H1 (cell line): ENCODE measurements around the gene MPPED1. TPM values are rescaled to one million over a fixed set of nuclear protein-coding genes. Genes with fewer than 3 reads are reported as not detected.

ENCODE experiments used
- CTCF ChIA-PET: fragments of 300-600 bp; sonication (Branson Sonifier 250); formaldehyde crosslinking; loops from one replicate; lab custom pipeline; 2021; ENCODE audit not compliant: partially characterized antibody; lab: Charles Lee
- POLR2A ChIA-PET: fragments of 300-600 bp; sonication (Branson Sonifier 250); formaldehyde crosslinking; loops from one replicate; lab custom pipeline; 2021; ENCODE audit warnings: inconsistent platforms; ENCODE audit not compliant: partially characterized antibody; lab: Charles Lee
- DNase-seq, 2 experiments: peaks; one replicate each; pipeline versions ENCODE4 v3.0.0 to v3.0.0-alpha.2; 2010 to 2022; ENCODE audit warnings: low spot score in 2 of 2, low read depth in 1 of 2, mixed read lengths in 1 of 2
- FAIRE-seq: peaks from 2 replicates; lab custom pipeline; 2011; peaks lifted over from hg19 to GRCh38; lab: Jason Lieb, UNC
- H2AFZ ChIP-seq: 2 replicates; pipeline ENCODE4 v1.8.1; 2012; ENCODE audit warnings: low read length, inconsistent platforms
- H2AK5ac ChIP-seq: 2 replicates; pipeline ENCODE4 v1.6.1; 2013; ENCODE audit warnings: low read depth, low read length
- H2BK120ac ChIP-seq: replicated peaks from 2 replicates; pipeline ENCODE3; 2013; ENCODE audit warnings: low read depth, low read length, inconsistent platforms
- H2BK12ac ChIP-seq: 2 replicates; pipeline ENCODE4 v1.6.1; 2013; ENCODE audit warnings: low read depth, low read length
- H2BK15ac ChIP-seq: 2 replicates; pipeline ENCODE4 v1.6.1; 2013; ENCODE audit warnings: low read length
- H2BK20ac ChIP-seq: 2 replicates; pipeline ENCODE4 v1.6.1; 2013; ENCODE audit warnings: low read length
- H2BK5ac ChIP-seq: 2 replicates; pipeline ENCODE4 v1.6.1; 2013; ENCODE audit warnings: low read depth, low read length
- H3K14ac ChIP-seq: 2 replicates; pipeline ENCODE4 v1.6.1; 2013; ENCODE audit warnings: inconsistent platforms; ENCODE audit not compliant: insufficient read length
- H3K18ac ChIP-seq: 2 replicates; pipeline ENCODE4 v1.6.1; 2013; ENCODE audit warnings: low read length; ENCODE audit errors: extremely low read depth
- H3K23ac ChIP-seq: 2 replicates; pipeline ENCODE4 v1.6.1; 2013; ENCODE audit warnings: inconsistent platforms; ENCODE audit not compliant: insufficient read length
- H3K23me2 ChIP-seq: 2 replicates; pipeline ENCODE4 v1.6.1; 2013; ENCODE audit warnings: low read depth, low read length
- H3K27ac ChIP-seq: 2 replicates; pipeline ENCODE4 v1.6.1; 2011; ENCODE audit warnings: low read depth, low read length, inconsistent platforms
- H3K27me3 ChIP-seq, 4 experiments: replicated peaks in 1 of 4; 1 replicate in 1 of 4; 2 replicates in 3 of 4; pipeline versions ENCODE4 v1.6.1 to v1.8.1; 2011 to 2013; ENCODE audit warnings: low read length in 3 of 4, mild to moderate bottlenecking in 3 of 4, inconsistent platforms in 2 of 4, mixed read lengths in 2 of 4, moderate library complexity in 1 of 4; ENCODE audit not compliant: control insufficient read depth in 3 of 4, insufficient read depth in 3 of 4; ENCODE audit errors: extremely low read depth in 1 of 4
- H3K36me3 ChIP-seq, 4 experiments: 2 replicates each; pipeline versions ENCODE4 v1.6.1 to v1.8.1; 2011 to 2013; ENCODE audit warnings: mild to moderate bottlenecking in 4 of 4, low read length in 3 of 4, moderate library complexity in 2 of 4, control low read depth in 1 of 4, inconsistent platforms in 1 of 4; ENCODE audit not compliant: insufficient read depth in 4 of 4, control insufficient read depth in 2 of 4
- H3K4ac ChIP-seq: replicated peaks from 2 replicates; pipeline ENCODE3; 2013; ENCODE audit warnings: low read length, low read depth, mixed read lengths, inconsistent platforms; ENCODE audit not compliant: insufficient read length
- H3K4me1 ChIP-seq, 4 experiments: replicated peaks in 1 of 4; 1 replicate in 1 of 4; 2 replicates in 3 of 4; pipeline versions ENCODE4 v1.6.1 to v1.8.1; 2011 to 2013; ENCODE audit warnings: low read length in 3 of 4, inconsistent platforms in 2 of 4, mixed read lengths in 1 of 4; ENCODE audit not compliant: insufficient read depth in 4 of 4, control insufficient read depth in 3 of 4
- H3K4me2 ChIP-seq, 2 experiments: 2 replicates each; pipeline versions ENCODE4 v1.6.1 to v1.8.1; 2011 to 2013; ENCODE audit warnings: low read depth in 2 of 2, low read length in 2 of 2, control low read depth in 1 of 2, inconsistent platforms in 1 of 2, mild to moderate bottlenecking in 1 of 2; ENCODE audit not compliant: insufficient read depth in 1 of 2
- H3K4me3 ChIP-seq, 4 experiments: fragments of 200-600, 300-600 bp in 1 of 4; sonication (generic), shearing (Covaris generic), sonication (Bioruptor Twin) in 1 of 4; 2 replicates each; pipeline versions ENCODE4 v1.5.1 to v1.8.1; 2011 to 2016; ENCODE audit warnings: low read length in 4 of 4, low read depth in 3 of 4, control low read depth in 2 of 4, inconsistent platforms in 2 of 4, mild to moderate bottlenecking in 2 of 4, mixed read lengths in 1 of 4, moderate library complexity in 1 of 4; ENCODE audit not compliant: insufficient read depth in 2 of 4; ENCODE audit errors: extremely low read depth in 1 of 4
- H3K56ac ChIP-seq: replicated peaks from 2 replicates; pipeline ENCODE3; 2013; ENCODE audit warnings: low read depth, mild to moderate bottlenecking, mixed read lengths, low read length, inconsistent platforms; ENCODE audit not compliant: insufficient read length
- H3K79me1 ChIP-seq: 2 replicates; pipeline ENCODE4 v1.6.1; 2013; ENCODE audit warnings: low read depth, low read length, control low read depth
- H3K79me2 ChIP-seq, 2 experiments: 2 replicates each; pipeline versions ENCODE4 v1.6.1 to v1.8.1; 2012 to 2013; ENCODE audit warnings: low read length in 2 of 2, mild to moderate bottlenecking in 2 of 2, inconsistent platforms in 1 of 2; ENCODE audit not compliant: insufficient read depth in 2 of 2, control insufficient read depth in 1 of 2
- H3K9ac ChIP-seq, 4 experiments: replicated peaks in 1 of 4; 1 replicate in 1 of 4; 2 replicates in 3 of 4; pipeline versions ENCODE4 v1.6.1 to v1.8.1; 2011 to 2013; ENCODE audit warnings: low read depth in 3 of 4, low read length in 3 of 4, control low read depth in 2 of 4, mild to moderate bottlenecking in 2 of 4, moderate library complexity in 2 of 4, inconsistent platforms in 1 of 4; ENCODE audit errors: extremely low read depth in 1 of 4
- H3K9me3 ChIP-seq, 2 experiments: 2 replicates each; pipeline versions ENCODE4 v1.6.1 to v1.8.1; 2012 to 2013; ENCODE audit warnings: mild to moderate bottlenecking in 2 of 2, moderate library complexity in 2 of 2, control low read depth in 1 of 2, inconsistent platforms in 1 of 2, low read depth in 1 of 2, low read length in 1 of 2, mixed read lengths in 1 of 2; ENCODE audit not compliant: insufficient read depth in 2 of 2
- H4K20me1 ChIP-seq, 2 experiments: replicated peaks in 1 of 2; 2 replicates each; pipeline versions ENCODE3 to v1.8.1; 2011 to 2013; ENCODE audit warnings: inconsistent platforms in 2 of 2, low read length in 2 of 2, mild to moderate bottlenecking in 1 of 2; ENCODE audit not compliant: insufficient read depth in 2 of 2, control insufficient read depth in 1 of 2
- H4K5ac ChIP-seq: 2 replicates; pipeline ENCODE4 v1.6.1; 2013; ENCODE audit warnings: low read length, low read depth, mixed read lengths, inconsistent platforms; ENCODE audit not compliant: insufficient read length
- H4K8ac ChIP-seq: 2 replicates; pipeline ENCODE4 v1.8.0; 2013; ENCODE audit warnings: mild to moderate bottlenecking, moderate library complexity, low read length, inconsistent platforms; ENCODE audit not compliant: insufficient read depth; ENCODE audit errors: extremely low read depth
- H4K91ac ChIP-seq: replicated peaks from 2 replicates; pipeline ENCODE3; 2013; ENCODE audit warnings: low read length, mixed read lengths, inconsistent platforms; ENCODE audit not compliant: insufficient read length
- BRCA1 ChIP-seq: IDR thresholded peaks from 2 replicates; pipeline ENCODE4 v1.6.1; 2012; ENCODE audit warnings: low read depth, low read length, improper control_type of control experiment
- CTBP2 ChIP-seq: IDR thresholded peaks from 2 replicates; pipeline ENCODE4 v1.7.0; 2011; ENCODE audit warnings: borderline replicate concordance, mild to moderate bottlenecking, moderate library complexity, mixed read lengths, low read length; ENCODE audit not compliant: insufficient read depth, insufficient read length
- EP300 ChIP-seq, 2 experiments: IDR thresholded peaks; 1 replicate in 1 of 2; 2 replicates in 1 of 2; pipeline ENCODE4 v1.6.1; 2011 to 2012; ENCODE audit warnings: low read depth in 2 of 2, low read length in 2 of 2, mild to moderate bottlenecking in 2 of 2, borderline replicate concordance in 1 of 2, inconsistent platforms in 1 of 2, moderate library complexity in 1 of 2
- GTF2F1 ChIP-seq: IDR thresholded peaks from 2 replicates; pipeline ENCODE4 v1.6.1; 2012; ENCODE audit warnings: low read depth, low read length, improper control_type of control experiment, borderline replicate concordance
- JUND ChIP-seq: IDR thresholded peaks from 2 replicates; pipeline ENCODE4 v1.6.1; 2011; ENCODE audit warnings: mild to moderate bottlenecking, improper control_type of control experiment, low read length
- KDM1A ChIP-seq: fragments of 200-600, 300-600 bp; sonication (generic); IDR thresholded peaks from 2 replicates; pipeline ENCODE4 v1.7.1; 2016; ENCODE audit warnings: mild to moderate bottlenecking, low read length, borderline replicate concordance
- NANOG ChIP-seq: IDR thresholded peaks from 2 replicates; pipeline ENCODE4 v1.6.1; 2011; ENCODE audit warnings: low read length, low read depth, mild to moderate bottlenecking, inconsistent platforms; ENCODE audit not compliant: insufficient read depth, poor library complexity, severe bottlenecking
- POLR2AphosphoS5 ChIP-seq: IDR thresholded peaks from 2 replicates; pipeline ENCODE4 v1.6.1; 2011; ENCODE audit warnings: low read depth, low read length
- RXRA ChIP-seq: IDR thresholded peaks from 2 replicates; pipeline ENCODE4 v1.6.1; 2011; ENCODE audit warnings: low read depth, mild to moderate bottlenecking, low read length, moderate library complexity; ENCODE audit not compliant: insufficient read depth
- SP2 ChIP-seq: IDR thresholded peaks from 2 replicates; pipeline ENCODE4 v1.6.1; 2012; ENCODE audit warnings: mild to moderate bottlenecking, low read length, inconsistent platforms
- SUZ12 ChIP-seq: fragments of 200-600 bp; sonication (generic); IDR thresholded peaks from 2 replicates; pipeline ENCODE4 v1.6.1; 2012; ENCODE audit warnings: mild to moderate bottlenecking, inconsistent platforms, low read length, moderate library complexity, mixed read lengths
- TAF7 ChIP-seq: optimal IDR thresholded peaks from 2 replicates; pipeline ENCODE3; 2011; ENCODE audit warnings: low read depth, mild to moderate bottlenecking, inconsistent platforms, low read length, moderate library complexity, borderline replicate concordance
- TBP ChIP-seq: IDR thresholded peaks from 2 replicates; pipeline ENCODE4 v1.6.1; 2011; ENCODE audit warnings: low read depth, low read length, improper control_type of control experiment
- WGBS, 2 experiments: shearing (Covaris generic) in 1 of 2; methylation state at CpG; one replicate each; pipeline versions ENCODE4 v1.1.6 to v1.1.7; 2013 to 2015; ENCODE audit warnings: low lambda C conversion rate in 2 of 2, mixed read lengths in 2 of 2, inconsistent platforms in 1 of 2, low coverage in 1 of 2, missing lambda C conversion rate in 1 of 2; ENCODE audit not compliant: insufficient replicate concordance in 2 of 2, insufficient coverage in 1 of 2, insufficient read length in 1 of 2; ENCODE audit errors: extremely low coverage in 1 of 2, missing lambda C conversion rate in 1 of 2; 5-methylcytosine and 5-hydroxymethylcytosine counted together
- polyA plus RNA-seq, 7 experiments: library from polyadenylated mRNA; depleted of rRNA in 3 of 7; stranded (reverse) in 5 of 7; unstranded in 2 of 7; fragments of >200 nt in 5 of 7; fragments of 200-250 nt in 2 of 7; gene quantifications; 1 replicate in 5 of 7; 2 replicates in 1 of 7; 4 replicates in 1 of 7; pipeline versions ENCODE4 v1.2.1 to v1.2.3, GENCODE V29; 2011 to 2013; ENCODE audit warnings: missing spikeins in 2 of 7, mixed read lengths in 2 of 7
- total RNA-seq: library from RNA; stranded (reverse); fragmentation: NEBNext Ultra II Directional; extraction: Animal tissue kit (Norgen Biotek cat#: 25700); gene quantifications from 2 replicates; pipeline ENCODE4 v1.2.1, GENCODE V29; 2021

Gene MPPED1
- total and polyA plus RNA-seq, 2 of the 8 experiments (the other 6 are each of a cell fraction or from before 2014, with no cell fraction given), result 0.29 to 0.37 TPM

DNA sequence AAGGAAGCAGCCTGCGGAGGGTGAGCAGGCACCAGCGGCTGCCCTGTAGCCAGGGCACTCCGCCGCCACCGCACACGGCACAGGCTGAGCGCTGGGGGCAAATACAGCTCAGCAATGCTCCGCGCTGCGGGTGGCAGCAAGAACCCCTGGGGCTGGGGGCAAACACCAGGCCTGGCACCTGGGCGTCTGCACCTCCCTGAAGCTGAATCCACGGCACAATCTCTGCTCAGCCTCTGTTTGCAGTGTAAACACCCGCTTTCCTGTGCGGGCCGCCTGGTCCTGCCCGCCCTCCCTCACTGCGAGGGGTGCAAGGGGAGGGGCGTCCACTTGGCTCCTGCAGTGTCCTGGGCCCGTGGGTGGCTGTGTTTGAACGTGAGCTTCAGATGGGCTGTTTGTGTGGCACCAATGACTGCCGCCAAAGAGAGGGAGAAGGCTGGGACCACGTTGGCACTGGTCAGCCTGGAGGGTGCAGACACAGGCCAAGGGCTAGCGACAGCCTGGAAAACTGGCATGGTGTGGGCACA is 14.8 kb upstream of the MPPED1 start:
- Histone ChIP-seq H4K8ac (peak overlapping the region; percentile 64; the same call in 1 of the 2 replicates), H3K23me2 (no peaks in the 10 kb centered on the region), H4K20me1 (no peaks in the 10 kb centered on the region), H2BK15ac (no peak overlapping the region), H3K27me3 (no peaks in the 10 kb centered on the region; a peak in 1 of 7 replicates), H3K4me3 (no peak overlapping the region), H3K4me2 (no peak overlapping the region), H3K79me1 (no peaks in the 10 kb centered on the region), H3K23ac (no peak overlapping the region), H2BK20ac (no peak overlapping the region), H4K5ac (no peak overlapping the region), H2AFZ (no peak overlapping the region), H3K79me2 (no peaks in the 10 kb centered on the region), H3K14ac (no peak overlapping the region), H3K36me3 (no peaks in the 10 kb centered on the region), H2AK5ac (no peak overlapping the region), H2BK5ac (no peak overlapping the region), H3K18ac (no peak overlapping the region; the same call in 1 of the 2 replicates), H3K9me3 (no peaks in the 10 kb centered on the region), H4K91ac (no peak overlapping the region), H3K4ac (no peak overlapping the region), H2BK120ac (no peak overlapping the region), H2BK12ac (no peak overlapping the region), H3K4me1 (peaks cover 0 to 3% (median 0%) of the 10 kb centered on the region in 4 experiments; a peak in 2 of 7 replicates), H3K27ac (no peak overlapping the region), H3K56ac (no peak overlapping the region), H3K9ac (no peak overlapping the region)
- POLR2A ChIA-PET, result no interaction called here
- FAIRE-seq, result no peak
- no peak for DNase-seq
- 84% methylated on average over 23 of the region's 23 CpGs; no CpG with 5 or more reads in 1 of the 2 experiments for WGBS, 2 experiments
- CTCF ChIA-PET, result interaction anchor here (0.7 to 1.6 kb wide), 5 partner anchors 9 to 127 kb away, joined by 3 to 7 read pairs (median 3); no protein-coding TSS in a partner anchor
- TF ChIP-seq GTF2F1, result no peak
- TF ChIP-seq KDM1A, result no peak
- no peak for TF ChIP-seq NANOG
- TF ChIP-seq BRCA1, result no peak
- no peak for TF ChIP-seq JUND
- TF ChIP-seq TAF7, result no peak
- no peak for TF ChIP-seq POLR2AphosphoS5
- no peak for TF ChIP-seq RXRA
- no peak for TF ChIP-seq SUZ12
- TF ChIP-seq SP2, result no peak
- no peak for TF ChIP-seq CTBP2
- TF ChIP-seq EP300 (IDR thresholded peaks at IDR 0.05; ENCODE audit: borderline replicate concordance in 1 of 2, low read depth in 2 of 2, low read length in 2 of 2), result no peak
- no peak for TF ChIP-seq TBP
